ENCODE measurements around the gene LRRC8D.
A peak's percentile ranks its signal among the peaks of the same experiment; 100 is the strongest.

LRRC8D gene

GRCh38 chr1:89948722-89949345 lies 128.0 kb downstream of the LRRC8D start:
- DNase-seq (ENCODE audit: low read depth), result no peak
- no peak for TF ChIP-seq CTCF (conservative IDR thresholded peaks at IDR 0.05; ENCODE audit: low read depth, low read length)
- no peak overlapping the region for H3K4me3 ChIP-seq (ENCODE audit: low read length)

GRCh38 chr1:89949991-89950624 lies 129.3 kb downstream of the LRRC8D start:
- TF ChIP-seq CTCF (conservative IDR thresholded peaks at IDR 0.05; ENCODE audit: low read depth, low read length), result no peak
- H3K4me3 ChIP-seq (ENCODE audit: low read length), result no peak overlapping the region
- no peak for DNase-seq (ENCODE audit: low read depth)

DNA sequence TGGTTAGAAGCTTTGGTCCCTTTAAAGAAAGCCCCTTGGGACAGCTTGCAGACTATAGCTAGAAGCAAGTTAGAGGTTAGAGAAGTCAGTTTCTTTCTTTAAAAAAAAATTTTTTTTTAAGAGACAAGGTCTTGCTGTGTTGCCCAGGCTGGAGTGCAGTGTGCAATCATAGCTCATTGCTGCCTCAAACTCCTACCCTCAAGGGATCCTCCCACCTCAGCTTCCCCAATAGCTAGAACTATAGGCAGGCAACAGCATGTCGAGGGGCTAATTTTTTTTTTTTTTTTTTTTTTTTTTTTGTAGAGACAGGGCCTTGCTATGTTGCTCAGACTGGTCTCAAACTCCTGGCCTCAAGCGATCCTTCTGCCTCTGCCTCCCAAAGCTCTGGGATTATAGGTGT lies 129.9 kb downstream of the LRRC8D start:
- no peak for DNase-seq (ENCODE audit: low read depth)
- no peak for TF ChIP-seq CTCF (conservative IDR thresholded peaks at IDR 0.05; ENCODE audit: low read depth, low read length)
- no peak overlapping the region for H3K4me3 ChIP-seq (ENCODE audit: low read length)

DNA sequence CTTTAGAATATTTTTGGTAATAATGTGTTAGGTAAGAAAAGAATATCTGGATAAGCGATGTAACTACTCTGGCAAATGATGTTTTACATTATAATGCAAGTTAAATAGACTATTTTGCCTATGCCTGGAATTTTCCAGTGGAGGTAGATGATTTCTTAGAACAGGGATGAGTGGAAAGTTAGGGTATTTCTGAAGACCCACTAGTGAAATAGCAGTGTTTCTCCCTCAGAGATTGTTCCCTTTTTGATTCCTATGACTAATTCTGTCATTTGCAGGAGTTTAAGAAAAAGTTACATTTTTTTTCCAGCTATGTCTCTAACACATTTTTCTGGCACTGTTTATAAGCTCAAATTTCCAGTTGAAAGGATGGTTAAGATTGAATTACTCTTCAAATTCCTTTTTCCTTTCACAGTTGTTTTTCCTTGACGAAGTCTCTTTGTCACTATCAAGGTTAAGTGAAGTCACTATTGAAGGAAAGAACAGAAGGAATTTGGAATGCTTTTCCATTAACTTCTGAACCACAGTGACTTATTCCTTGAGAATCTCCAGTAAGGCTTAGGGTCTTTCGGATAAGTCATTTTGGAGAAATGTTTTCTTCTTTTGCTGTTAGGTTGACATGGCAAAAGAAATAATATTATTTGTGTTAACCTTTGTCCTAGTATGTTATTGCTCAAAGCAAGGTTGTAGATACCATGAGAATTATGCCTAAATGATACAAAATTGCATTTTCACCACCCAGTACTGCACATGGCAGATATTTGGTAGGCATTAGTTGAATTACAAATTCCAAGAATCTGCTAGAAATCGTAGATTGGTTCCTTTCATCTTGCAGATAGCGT lies 131.2 kb downstream of the LRRC8D start:
- H3K4me3 ChIP-seq (ENCODE audit: low read length), result no peak overlapping the region
- no peak for TF ChIP-seq CTCF (conservative IDR thresholded peaks at IDR 0.05; ENCODE audit: low read depth, low read length)
- no peak for DNase-seq (ENCODE audit: low read depth)

GRCh38 chr1:89952605-89953130 lies 131.8 kb downstream of the LRRC8D start:
- H3K4me3 ChIP-seq (ENCODE audit: low read length), result no peak overlapping the region
- TF ChIP-seq CTCF (conservative IDR thresholded peaks at IDR 0.05; ENCODE audit: low read depth, low read length), result no peak
- no peak for DNase-seq (ENCODE audit: low read depth)

DNA sequence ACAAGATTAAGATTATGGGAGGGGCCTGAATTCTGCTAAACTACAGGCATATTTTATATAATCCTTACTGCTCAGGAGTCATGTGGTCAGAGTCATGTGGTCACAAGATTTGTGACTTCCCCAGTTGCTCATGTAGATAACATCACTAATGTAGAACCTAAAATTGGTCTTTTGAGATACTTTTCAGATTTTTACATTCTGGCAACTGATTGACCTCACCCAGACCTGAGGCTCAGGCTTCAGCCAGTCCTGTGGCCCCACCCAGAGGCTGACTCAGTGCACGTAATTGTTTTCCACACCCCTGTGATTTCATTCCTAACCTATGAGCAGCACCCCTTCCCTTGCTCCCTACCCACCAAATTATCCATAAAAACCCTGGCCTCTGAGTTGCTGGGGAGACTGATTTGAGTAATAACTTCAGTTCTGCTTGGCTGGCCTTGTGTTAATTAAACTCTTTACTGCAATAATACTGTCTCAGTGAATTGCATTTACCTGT lies 132.3 kb downstream of the LRRC8D start:
- DNase-seq (ENCODE audit: low read depth), result peak; percentile 79
- no peak for TF ChIP-seq CTCF (conservative IDR thresholded peaks at IDR 0.05; ENCODE audit: low read depth, low read length)
- no peak overlapping the region for H3K4me3 ChIP-seq (ENCODE audit: low read length)
